Measurements from ENCODE around the gene SLC46A2.

Gene SLC46A2, protein sequence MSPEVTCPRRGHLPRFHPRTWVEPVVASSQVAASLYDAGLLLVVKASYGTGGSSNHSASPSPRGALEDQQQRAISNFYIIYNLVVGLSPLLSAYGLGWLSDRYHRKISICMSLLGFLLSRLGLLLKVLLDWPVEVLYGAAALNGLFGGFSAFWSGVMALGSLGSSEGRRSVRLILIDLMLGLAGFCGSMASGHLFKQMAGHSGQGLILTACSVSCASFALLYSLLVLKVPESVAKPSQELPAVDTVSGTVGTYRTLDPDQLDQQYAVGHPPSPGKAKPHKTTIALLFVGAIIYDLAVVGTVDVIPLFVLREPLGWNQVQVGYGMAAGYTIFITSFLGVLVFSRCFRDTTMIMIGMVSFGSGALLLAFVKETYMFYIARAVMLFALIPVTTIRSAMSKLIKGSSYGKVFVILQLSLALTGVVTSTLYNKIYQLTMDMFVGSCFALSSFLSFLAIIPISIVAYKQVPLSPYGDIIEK

DNA sequence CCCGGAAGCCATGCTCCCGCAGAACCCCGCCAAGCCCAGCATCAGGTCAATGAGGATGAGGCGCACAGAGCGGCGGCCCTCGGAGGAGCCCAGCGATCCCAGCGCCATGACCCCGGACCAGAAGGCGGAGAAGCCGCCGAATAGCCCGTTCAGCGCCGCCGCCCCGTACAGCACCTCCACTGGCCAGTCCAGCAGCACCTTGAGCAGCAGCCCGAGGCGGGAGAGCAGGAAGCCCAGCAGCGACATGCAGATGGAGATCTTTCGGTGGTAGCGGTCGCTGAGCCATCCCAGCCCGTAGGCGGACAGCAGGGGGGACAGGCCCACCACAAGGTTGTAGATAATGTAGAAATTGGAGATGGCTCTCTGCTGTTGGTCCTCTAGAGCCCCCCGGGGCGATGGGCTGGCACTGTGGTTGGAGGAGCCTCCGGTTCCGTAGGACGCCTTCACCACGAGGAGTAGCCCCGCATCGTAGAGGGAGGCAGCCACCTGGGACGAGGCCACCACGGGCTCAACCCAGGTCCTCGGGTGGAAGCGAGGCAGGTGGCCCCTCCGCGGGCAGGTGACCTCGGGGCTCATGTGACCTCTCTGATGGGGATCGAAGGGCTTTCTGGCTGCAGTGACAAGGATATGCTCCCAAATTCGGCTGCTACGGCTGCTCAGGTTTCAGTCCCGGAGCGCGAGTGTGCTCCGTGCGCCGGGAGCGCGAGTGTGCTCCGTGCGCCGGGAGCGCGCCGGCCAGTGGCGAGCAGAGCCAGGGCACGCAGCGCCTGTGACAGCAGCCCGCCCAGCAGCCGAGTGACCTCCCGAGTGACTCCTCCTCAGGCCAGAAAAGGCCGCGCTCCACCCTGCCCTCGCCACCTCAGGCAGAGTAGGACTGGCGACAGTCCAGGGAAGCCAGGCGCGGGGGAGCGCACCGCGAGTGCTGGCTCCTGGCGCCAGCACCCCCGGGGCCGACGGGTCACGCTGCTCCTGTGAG lies at the start of gene SLC46A2:
Gene SLC46A2, minus strand, starts transcription at position 771 of the 976 bp plus-strand sequence. Its CDS starts 195 bp downstream, at position 576.
- DNase-seq (ENCODE audit: low read depth, low spot score) = no peak

- no peak for DNase-seq (ENCODE audit: low read depth, low spot score)
These were observed 48.7 kb upstream of the SLC46A2 start for GRCh38 chr9:112939418-112939817.

DNA sequence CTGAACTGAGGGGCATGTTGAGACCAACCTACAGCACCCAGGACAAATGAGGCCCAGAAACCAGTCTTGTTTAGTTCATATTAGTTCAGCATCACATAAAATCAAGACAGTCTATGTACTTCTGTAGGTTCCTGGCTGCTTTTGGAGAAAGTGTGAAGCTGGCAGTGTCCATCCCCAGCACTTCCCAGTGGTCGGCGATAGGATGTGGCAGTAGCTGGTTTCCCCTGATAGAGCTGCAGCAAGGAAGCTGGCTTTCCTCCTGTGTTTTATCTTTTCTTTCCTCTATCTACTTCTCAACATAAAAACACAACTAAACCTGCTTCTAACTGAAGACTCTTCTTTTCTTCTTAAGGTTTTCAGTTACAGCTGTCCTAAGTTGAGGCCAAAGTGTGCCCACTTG lies 43.0 kb upstream of the SLC46A2 start:
- no peak for DNase-seq (ENCODE audit: low read depth, low spot score)

GRCh38 chr9:112925058-112925641 lies 34.5 kb upstream of the SLC46A2 start:
- no peak for DNase-seq (ENCODE audit: low read depth, low spot score)

GRCh38 chr9:112921549-112921948 lies 30.9 kb upstream of the SLC46A2 start:
- no peak for DNase-seq (ENCODE audit: low read depth, low spot score)

DNA sequence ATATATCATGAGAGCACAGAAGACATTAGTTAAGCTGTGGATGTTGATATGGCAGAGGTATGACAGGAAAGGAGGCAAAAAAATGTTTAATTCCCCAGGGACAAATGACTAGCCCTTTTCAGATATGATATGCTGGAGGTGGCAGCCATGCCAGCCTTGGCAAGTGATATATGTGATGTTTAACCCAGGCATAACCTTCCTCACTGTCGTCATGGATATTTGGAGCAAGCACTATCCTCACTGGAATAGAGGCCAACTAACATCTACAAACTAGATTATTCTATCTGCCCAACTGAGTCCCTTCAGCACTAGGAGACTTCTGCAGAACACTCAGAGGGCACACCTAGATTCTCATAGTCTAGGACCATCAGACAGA lies 27.3 kb upstream of the SLC46A2 start:
- no peak for DNase-seq (ENCODE audit: low read depth, low spot score)

DNA sequence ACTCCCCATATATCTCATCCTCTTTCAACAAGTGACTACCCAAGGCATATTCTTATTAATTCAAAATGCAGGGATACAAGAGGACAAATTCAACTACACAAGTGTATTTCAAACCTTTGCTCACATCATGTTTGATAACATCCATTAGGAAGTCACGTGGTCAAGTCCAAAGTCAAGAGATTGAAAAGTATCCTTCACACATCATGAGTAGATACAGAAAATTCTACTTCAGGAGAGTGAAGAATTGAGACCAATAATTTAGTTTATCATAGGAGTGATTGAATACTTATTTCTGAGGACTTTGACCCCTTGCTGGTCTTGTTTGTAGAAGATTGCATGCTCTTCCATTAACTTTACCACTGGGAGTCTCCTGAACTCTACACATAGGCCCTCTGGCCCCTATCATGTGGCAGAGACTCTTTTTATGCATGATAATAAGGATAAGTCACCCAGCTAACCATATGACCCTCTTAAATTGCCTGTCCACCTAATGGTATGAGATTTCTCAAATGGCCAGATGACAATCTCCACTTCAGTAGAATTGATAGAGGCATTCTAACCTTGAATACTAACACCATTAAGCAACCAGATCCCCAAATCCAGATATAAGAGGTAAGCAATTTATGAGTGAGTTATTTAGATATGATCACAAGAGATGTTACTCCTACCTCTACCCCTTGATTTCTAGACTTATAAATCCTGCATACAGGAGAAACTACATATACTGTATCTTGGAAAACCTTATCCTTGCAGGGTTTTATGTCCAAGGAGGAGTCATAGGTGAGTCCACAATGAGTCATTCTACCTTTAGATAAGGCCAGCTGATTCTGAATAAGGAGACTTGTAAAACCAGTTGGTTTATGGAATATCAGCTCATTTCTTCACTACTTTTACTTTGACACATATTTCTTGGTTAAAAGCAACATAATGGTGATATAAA lies 26.6 kb upstream of the SLC46A2 start:
- DNase-seq (ENCODE audit: low read depth, low spot score) = no peak

GRCh38 chr9:112914524-112914923 lies 23.8 kb upstream of the SLC46A2 start:
- no peak for DNase-seq (ENCODE audit: low read depth, low spot score)

- DNase-seq (ENCODE audit: low read depth, low spot score) = no peak
These were observed 22.6 kb upstream of the SLC46A2 start for GRCh38 chr9:112913326-112913725.

DNA sequence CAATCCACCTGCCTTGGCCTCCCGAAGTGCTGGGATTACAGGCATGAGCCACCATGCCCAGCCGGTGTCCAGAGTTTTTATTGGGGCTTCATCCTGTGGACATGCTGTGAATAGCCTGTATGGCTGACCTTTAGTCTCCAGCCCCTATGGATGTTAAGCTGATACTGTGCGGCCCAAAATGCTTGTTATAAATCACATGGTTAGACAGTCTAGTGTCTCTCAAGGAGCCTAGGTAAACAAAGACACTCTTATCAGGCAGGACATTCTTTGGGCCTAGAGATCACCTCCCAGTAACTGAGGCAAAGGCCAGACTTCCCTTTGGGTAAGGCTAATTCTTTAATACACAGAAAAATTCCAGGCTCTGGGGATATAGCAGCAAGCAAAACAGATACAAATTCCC lies 22.0 kb upstream of the SLC46A2 start:
- no peak for DNase-seq (ENCODE audit: low read depth, low spot score)

DNA sequence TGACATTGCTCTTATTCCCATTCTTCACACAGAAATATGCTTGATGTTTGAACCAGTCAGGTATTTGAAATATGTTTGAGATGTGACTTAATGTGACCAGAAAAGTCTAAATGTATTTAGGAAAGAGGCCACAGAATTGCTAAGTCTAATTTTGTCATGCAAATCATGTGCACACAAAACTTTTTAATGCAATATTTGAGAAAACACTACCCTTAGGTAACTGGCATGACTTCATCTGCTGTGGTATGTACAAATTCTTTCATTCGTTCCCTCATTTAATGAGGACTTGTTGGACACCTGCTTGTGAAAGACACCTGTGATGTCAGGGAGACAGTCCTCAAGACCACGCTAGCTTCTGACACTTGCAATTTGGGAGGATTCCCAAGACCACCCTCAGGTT lies 21.1 kb upstream of the SLC46A2 start:
- no peak for DNase-seq (ENCODE audit: low read depth, low spot score)

GRCh38 chr9:112905084-112905483 lies 14.4 kb upstream of the SLC46A2 start:
- no peak for DNase-seq (ENCODE audit: low read depth, low spot score)

- no peak for DNase-seq (ENCODE audit: low read depth, low spot score)
These were observed 10.2 kb upstream of the SLC46A2 start for GRCh38 chr9:112900901-112901300.

DNA sequence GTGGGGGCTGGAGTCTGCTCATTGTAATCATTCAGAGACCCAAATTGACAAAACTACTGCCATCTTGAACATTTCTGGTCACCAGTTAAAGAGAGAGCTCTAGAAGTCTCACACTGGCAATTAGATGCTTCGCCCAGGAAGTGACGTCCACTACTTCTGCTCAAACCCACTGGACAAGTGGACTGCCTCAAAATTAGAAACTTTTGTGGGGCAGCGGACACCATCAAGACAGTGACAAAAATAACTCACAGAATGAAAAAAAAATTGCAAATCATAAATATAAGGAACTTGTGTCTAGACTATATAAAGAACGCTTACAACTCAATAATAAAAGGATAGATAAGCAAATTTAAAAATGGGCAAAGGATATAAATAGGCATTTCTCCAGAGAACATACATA lies 9.8 kb upstream of the SLC46A2 start:
- DNase-seq (ENCODE audit: low read depth, low spot score) = no peak

- DNase-seq (ENCODE audit: low read depth, low spot score) = no peak
These were observed 8.2 kb upstream of the SLC46A2 start for GRCh38 chr9:112898872-112899311.

DNA sequence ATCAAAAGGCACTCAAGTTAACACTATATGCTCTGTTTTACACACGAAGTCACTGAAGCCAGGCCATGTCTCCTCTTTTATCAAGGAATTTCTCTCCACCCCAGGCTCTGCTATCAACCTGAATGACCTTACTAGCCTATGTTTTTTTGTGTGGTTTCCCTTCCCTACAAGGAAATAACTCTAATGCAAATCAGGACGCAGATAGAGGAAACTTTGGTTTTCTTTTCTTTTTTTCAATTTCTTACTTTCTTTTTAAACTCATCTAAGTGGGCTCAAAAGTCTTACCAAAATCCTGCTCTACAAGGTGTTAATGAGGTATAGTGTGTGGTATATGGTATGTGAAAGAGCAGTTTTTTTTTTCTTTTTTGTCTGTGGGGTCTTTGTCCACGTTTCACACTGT lies 5.5 kb upstream of the SLC46A2 start:
- DNase-seq (ENCODE audit: low read depth, low spot score) = no peak

- DNase-seq (ENCODE audit: low read depth, low spot score) = no peak
These were observed 4.0 kb upstream of the SLC46A2 start for GRCh38 chr9:112894699-112895098.

DNA sequence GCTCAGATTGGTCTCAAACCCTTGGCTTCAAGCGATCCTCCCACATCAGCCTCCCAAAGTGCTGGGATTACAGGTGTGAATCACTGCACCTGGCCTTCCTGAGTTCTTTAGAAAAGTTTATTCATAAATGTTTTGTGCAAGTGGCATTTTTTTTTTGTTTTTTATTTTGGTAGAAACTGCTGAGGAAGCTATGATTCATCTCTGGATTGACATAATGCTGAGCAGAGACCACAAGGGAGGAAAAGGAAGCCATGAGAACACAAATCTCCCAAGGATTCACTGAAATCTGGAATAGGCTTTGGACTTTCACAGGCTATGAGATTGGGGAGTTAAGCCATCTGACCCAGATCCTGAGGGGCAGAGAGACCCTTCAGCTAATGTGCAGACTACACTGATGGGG lies 3.4 kb upstream of the SLC46A2 start:
- no peak for DNase-seq (ENCODE audit: low read depth, low spot score)

GRCh38 chr9:112892981-112893380 lies 2.3 kb upstream of the SLC46A2 start:
- no peak for DNase-seq (ENCODE audit: low read depth, low spot score)

DNA sequence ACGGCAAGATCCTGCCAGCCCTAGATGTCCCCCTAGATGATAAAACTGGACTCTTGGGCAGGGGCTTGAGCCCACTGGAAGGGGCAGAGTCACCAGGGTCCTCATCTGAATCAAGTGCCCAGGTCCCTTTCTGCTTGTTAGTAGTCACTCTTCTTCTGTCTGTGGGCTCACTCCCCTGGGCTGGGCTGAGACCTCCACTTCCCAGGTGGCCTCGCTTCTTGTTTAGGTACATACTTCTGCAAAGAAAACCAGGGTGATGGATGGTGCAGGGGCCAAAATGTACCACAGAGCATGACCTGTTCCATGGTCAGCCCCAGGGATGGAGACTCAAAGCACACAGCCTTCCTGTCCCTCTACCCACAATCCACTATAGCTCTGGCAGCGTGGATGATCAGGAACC lies 845 bp upstream of the SLC46A2 start:
- DNase-seq (ENCODE audit: low read depth, low spot score) = no peak

GRCh38 chr9:112887381-112887780 lies 3.3 kb downstream of the SLC46A2 start:
- no peak for DNase-seq (ENCODE audit: low read depth, low spot score)

All from activated CD4-positive, CD25-positive, alpha-beta regulatory T cell treated with anti-CD3 and anti-CD28 coated beads, Interleukin-2, amount 50 U/mL, for 16 hours (primary cell).